ENCODE results near the gene WDR5. TPM values are rescaled to one million over a fixed set of nuclear protein-coding genes. Genes with fewer than 3 reads are reported as not detected.

The WDR5 gene
- total RNA-seq, 2 experiments from 2014 or later = 41.2 to 47.0 TPM

- CTCF ChIA-PET = no interaction called here
- H3K27me3 Mint-ChIP-seq = no peaks in the 10 kb centered on the region
- no peaks in the 10 kb centered on the region for H3K9me3 Mint-ChIP-seq (ENCODE audit: low read depth)
- no peak overlapping the region for H3K27ac Mint-ChIP-seq
- no peak for DNase-seq
- H3K4me1 Mint-ChIP-seq = peaks cover 28% of the 10 kb centered on the region
- H3K4me3 Mint-ChIP-seq = no peak overlapping the region
- H3K36me3 Mint-ChIP-seq = peaks cover 33% of the 10 kb centered on the region
- ATAC-seq = no peak
Measured at GRCh38 chr9:134141906-134142305, 6.0 kb downstream of the WDR5 start.

GRCh38 chr9:134144801-134145200 lies 8.9 kb downstream of the WDR5 start:
- CTCF ChIA-PET = no interaction called here

GRCh38 chr9:134145262-134145661 lies 9.4 kb downstream of the WDR5 start:
- no peaks in the 10 kb centered on the region for H3K27me3 Mint-ChIP-seq
- peaks cover 41% of the 10 kb centered on the region for H3K36me3 Mint-ChIP-seq
- ATAC-seq = no peak
- DNase-seq = no peak
- H3K4me3 Mint-ChIP-seq = no peak overlapping the region
- CTCF ChIA-PET = interaction anchor here (1.0 kb wide), 1 partner anchor 34 kb away, joined by 3 read pairs; no protein-coding TSS in a partner anchor
- no peak overlapping the region for H3K27ac Mint-ChIP-seq
- peaks cover 5% of the 10 kb centered on the region for H3K4me1 Mint-ChIP-seq
- no peaks in the 10 kb centered on the region for H3K9me3 Mint-ChIP-seq (ENCODE audit: low read depth)

More at GRCh38 chr9:134144801-134145200, 8.9 kb downstream of the WDR5 start:
- Mint-ChIP-seq H3K4me3 (no peak overlapping the region), H3K36me3 (peaks cover 44% of the 10 kb centered on the region), H3K27ac (no peak overlapping the region), H3K9me3 (ENCODE audit: low read depth) (no peaks in the 10 kb centered on the region), H3K27me3 (no peaks in the 10 kb centered on the region), H3K4me1 (peaks cover 5% of the 10 kb centered on the region)
- no peak for ATAC-seq
- DNase-seq = no peak

- no peaks in the 10 kb centered on the region for H3K27me3 Mint-ChIP-seq
- H3K27ac Mint-ChIP-seq = no peak overlapping the region
- no peak for ATAC-seq
- CTCF ChIA-PET = interaction anchor here (0.9 to 1.6 kb wide), 3 partner anchors 16 to 81 kb away, joined by 3 to 7 read pairs (median 5); no protein-coding TSS in a partner anchor
- H3K4me1 Mint-ChIP-seq = peaks cover 5% of the 10 kb centered on the region
- no peak overlapping the region for H3K4me3 Mint-ChIP-seq
- peaks cover 34% of the 10 kb centered on the region for H3K36me3 Mint-ChIP-seq
- DNase-seq = no peak
- no peaks in the 10 kb centered on the region for H3K9me3 Mint-ChIP-seq (ENCODE audit: low read depth)
Measured at GRCh38 chr9:134146774-134147493, 11.1 kb downstream of the WDR5 start.

- H3K27ac Mint-ChIP-seq = no peak overlapping the region
- CTCF ChIA-PET = interaction anchor here (1.7 to 2.3 kb wide), 2 partner anchors 13 to 14 kb away, joined by 4 to 7 read pairs; partner anchors contain the start of gene WDR5
- peaks cover 26% of the 10 kb centered on the region for H3K36me3 Mint-ChIP-seq
- no peaks in the 10 kb centered on the region for H3K27me3 Mint-ChIP-seq
- no peak for ATAC-seq
- H3K4me3 Mint-ChIP-seq = no peak overlapping the region
- peaks cover 5% of the 10 kb centered on the region for H3K4me1 Mint-ChIP-seq
- DNase-seq = no peak
- no peaks in the 10 kb centered on the region for H3K9me3 Mint-ChIP-seq (ENCODE audit: low read depth)
Measured at GRCh38 chr9:134149380-134149779, 13.5 kb downstream of the WDR5 start.

GRCh38 chr9:134150557-134151214 lies 14.8 kb downstream of the WDR5 start:
- CTCF ChIA-PET = no interaction called here
- H3K27ac Mint-ChIP-seq = no peak overlapping the region
- ATAC-seq (no peak), DNase-seq (no peak)
- H3K36me3 Mint-ChIP-seq = peaks cover 31% of the 10 kb centered on the region
- no peaks in the 10 kb centered on the region for H3K27me3 Mint-ChIP-seq
- H3K9me3 Mint-ChIP-seq (ENCODE audit: low read depth) = no peaks in the 10 kb centered on the region
- no peak overlapping the region for H3K4me3 Mint-ChIP-seq
- peaks cover 5% of the 10 kb centered on the region for H3K4me1 Mint-ChIP-seq

- Mint-ChIP-seq H3K27ac (no peak overlapping the region), H3K36me3 (peaks cover 32% of the 10 kb centered on the region), H3K4me1 (no peaks in the 10 kb centered on the region), H3K27me3 (no peaks in the 10 kb centered on the region), H3K9me3 (ENCODE audit: low read depth) (no peaks in the 10 kb centered on the region), H3K4me3 (no peak overlapping the region)
- DNase-seq (no peak), ATAC-seq (no peak)
- CTCF ChIA-PET = no interaction called here
Measured at GRCh38 chr9:134152022-134152448, 16.2 kb downstream of the WDR5 start.

GRCh38 chr9:134152488-134152887 lies 16.6 kb downstream of the WDR5 start:
- Mint-ChIP-seq H3K9me3 (ENCODE audit: low read depth) (no peaks in the 10 kb centered on the region), H3K4me3 (no peak overlapping the region), H3K36me3 (peaks cover 33% of the 10 kb centered on the region), H3K4me1 (no peaks in the 10 kb centered on the region), H3K27ac (no peak overlapping the region), H3K27me3 (no peaks in the 10 kb centered on the region)
- DNase-seq (no peak), ATAC-seq (no peak)
- CTCF ChIA-PET = no interaction called here

GRCh38 chr9:134153450-134153849 lies 17.6 kb downstream of the WDR5 start:
- Mint-ChIP-seq H3K27ac (no peak overlapping the region), H3K4me3 (no peak overlapping the region), H3K9me3 (ENCODE audit: low read depth) (no peaks in the 10 kb centered on the region), H3K4me1 (no peaks in the 10 kb centered on the region), H3K36me3 (peaks cover 35% of the 10 kb centered on the region), H3K27me3 (no peaks in the 10 kb centered on the region)
- DNase-seq (no peak), ATAC-seq (no peak)
- CTCF ChIA-PET = no interaction called here

- H3K4me3 Mint-ChIP-seq = no peak overlapping the region
- H3K36me3 Mint-ChIP-seq = peaks cover 31% of the 10 kb centered on the region
- DNase-seq = no peak
- no peak for ATAC-seq
- CTCF ChIA-PET = no interaction called here
- H3K9me3 Mint-ChIP-seq (ENCODE audit: low read depth) = no peaks in the 10 kb centered on the region
- no peaks in the 10 kb centered on the region for H3K4me1 Mint-ChIP-seq
- H3K27me3 Mint-ChIP-seq = no peaks in the 10 kb centered on the region
- H3K27ac Mint-ChIP-seq = no peak overlapping the region
Measured at GRCh38 chr9:134154262-134154701, 18.4 kb downstream of the WDR5 start.

GRCh38 chr9:134155812-134156377 lies 20.0 kb downstream of the WDR5 start:
- DNase-seq (no peak), ATAC-seq (no peak)
- Mint-ChIP-seq H3K4me1 (no peaks in the 10 kb centered on the region), H3K4me3 (no peak overlapping the region), H3K9me3 (ENCODE audit: low read depth) (no peaks in the 10 kb centered on the region), H3K27ac (no peak overlapping the region), H3K36me3 (peaks cover 27% of the 10 kb centered on the region), H3K27me3 (no peaks in the 10 kb centered on the region)
- CTCF ChIA-PET = interaction anchor here (1.4 kb wide), 1 partner anchor 15 kb away, joined by 3 read pairs; no protein-coding TSS in a partner anchor

GRCh38 chr9:134156564-134157377 lies 20.9 kb downstream of the WDR5 start:
- no peak overlapping the region for H3K27ac Mint-ChIP-seq
- H3K36me3 Mint-ChIP-seq = peaks cover 24% of the 10 kb centered on the region

GRCh38 chr9:134157378-134157885 lies 21.6 kb downstream of the WDR5 start:
- CTCF ChIA-PET = no interaction called here
- DNase-seq = no peak
- no peak overlapping the region for H3K4me3 Mint-ChIP-seq
- peaks cover 2% of the 10 kb centered on the region for H3K4me1 Mint-ChIP-seq
- H3K27me3 Mint-ChIP-seq = no peaks in the 10 kb centered on the region
- no peak overlapping the region for H3K27ac Mint-ChIP-seq
- no peak for ATAC-seq
- no peaks in the 10 kb centered on the region for H3K9me3 Mint-ChIP-seq (ENCODE audit: low read depth)
- H3K36me3 Mint-ChIP-seq = peaks cover 24% of the 10 kb centered on the region

More at GRCh38 chr9:134156564-134157377, 20.9 kb downstream of the WDR5 start:
- ATAC-seq (no peak), DNase-seq (no peak)
- Mint-ChIP-seq H3K9me3 (ENCODE audit: low read depth) (no peaks in the 10 kb centered on the region), H3K27me3 (no peaks in the 10 kb centered on the region), H3K4me3 (no peak overlapping the region), H3K4me1 (no peaks in the 10 kb centered on the region)
- CTCF ChIA-PET = interaction anchor here (1.4 kb wide), 1 partner anchor 14 kb away, joined by 3 read pairs; no protein-coding TSS in a partner anchor
